Neutrophil (primary cell): ENCODE measurements around the gene RAB4B.
"Not testable (repeated sequence)": the region's sequence is repeated elsewhere in the genome, so short reads cannot be mapped to it uniquely, and the experiment has no call there.

ENCODE experiments used
- H3K27ac ChIP-seq: fragments of 200-600 bp; sonication (generic); 2 replicates; pipeline ENCODE4 v1.5.1; 2016; ENCODE audit warnings: mild to moderate bottlenecking, moderate library complexity
- H3K27me3 ChIP-seq: fragments of 200-600 bp; sonication (generic); 2 replicates; pipeline ENCODE4 v1.6.0; 2016; ENCODE audit warnings: mild to moderate bottlenecking
- H3K36me3 ChIP-seq: fragments of 200-600 bp; sonication (generic); 2 replicates; pipeline ENCODE4 v1.5.1; 2017
- H3K4me1 ChIP-seq, 2 experiments: fragments of 200-600 bp in 1 of 2; sonication (generic) in 1 of 2; 1 replicate in 1 of 2; 2 replicates in 1 of 2; pipeline versions ENCODE4 v1.5.1 to v1.6.1; 2013 to 2016; ENCODE audit warnings: low read depth in 1 of 2, low read length in 1 of 2, mild to moderate bottlenecking in 1 of 2, moderate library complexity in 1 of 2; ENCODE audit not compliant: control insufficient read depth in 1 of 2, insufficient read depth in 1 of 2
- H3K4me3 ChIP-seq, 2 experiments: fragments of 200-600 bp in 1 of 2; sonication (generic) in 1 of 2; 1 replicate in 1 of 2; 2 replicates in 1 of 2; pipeline ENCODE4 v1.5.1; 2013 to 2016; ENCODE audit warnings: low read depth in 1 of 2, low read length in 1 of 2, mild to moderate bottlenecking in 1 of 2, moderate library complexity in 1 of 2
- H3K9me3 ChIP-seq: fragments of 200-600 bp; sonication (generic); 2 replicates; pipeline ENCODE4 v1.5.1; 2016
- TF ChIP-seq, protein P1 (sequence below): fragments of 200-600 bp; sonication (generic); IDR thresholded peaks from 2 replicates; pipeline ENCODE4 v1.5.1; 2016; ENCODE audit warnings: antibody characterized with exemption

RAB4B gene

DNA sequence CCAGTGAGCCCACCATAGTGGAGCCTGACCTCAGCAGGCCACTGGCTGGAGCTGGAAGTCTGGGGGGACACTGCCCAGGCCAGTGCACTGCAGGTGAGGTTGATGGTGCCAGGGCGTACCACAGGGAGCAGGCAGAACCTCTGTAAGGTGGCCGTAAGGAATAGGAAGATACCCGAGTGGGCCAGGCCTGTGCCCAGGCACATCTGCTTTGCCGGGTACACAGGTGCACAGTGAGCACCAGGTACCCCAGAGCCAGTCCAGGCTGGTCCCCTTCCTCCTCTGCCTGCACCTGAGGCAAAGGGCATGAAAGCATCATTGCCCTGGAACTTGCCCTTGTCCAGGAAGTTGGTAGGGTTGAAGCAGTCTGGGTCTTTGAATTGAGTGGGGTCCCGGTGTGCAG lies 30.4 kb downstream of the RAB4B start:
- H3K4me1 ChIP-seq: peaks cover 62 to 65% of the 10 kb centered on the region in 2 experiments

DNA sequence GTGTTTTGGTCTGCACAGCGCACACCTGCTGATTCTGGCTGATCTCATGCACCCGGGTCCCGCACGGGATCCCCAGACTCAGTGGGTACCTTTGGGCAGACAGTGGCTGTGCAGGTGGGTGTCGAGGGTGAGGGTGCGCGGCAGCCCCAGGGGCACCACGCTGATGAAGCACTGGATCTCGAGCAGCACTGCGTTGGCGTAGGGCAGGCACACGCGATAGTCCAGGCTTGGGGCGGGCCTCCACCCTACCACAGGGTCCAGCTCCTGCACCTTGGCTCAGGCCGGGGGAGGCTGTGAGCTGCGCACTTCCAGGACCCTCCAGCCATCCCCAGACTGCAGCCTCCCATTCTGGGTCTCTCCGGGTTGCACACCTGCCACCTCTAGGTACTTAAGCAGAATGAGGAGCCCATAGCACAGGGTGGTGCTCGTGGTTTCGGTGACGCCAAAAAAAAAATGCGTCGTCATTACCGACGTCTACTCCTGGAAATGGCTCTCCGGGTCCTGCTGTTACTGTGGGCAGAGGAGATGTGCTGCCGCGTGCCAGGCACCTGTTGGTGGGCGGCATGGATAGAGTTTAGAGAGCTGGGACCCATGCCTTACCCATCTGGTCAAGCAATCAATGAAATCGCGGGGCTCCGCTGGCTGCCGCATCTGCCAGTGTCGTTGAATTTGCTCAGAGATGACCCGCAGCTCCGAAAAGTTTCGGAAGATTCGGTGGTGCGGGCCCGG lies 31.5 kb downstream of the RAB4B start:
- H3K4me1 ChIP-seq: peaks cover 52 to 55% of the 10 kb centered on the region in 2 experiments
- peaks cover 55% of the 10 kb centered on the region for H3K36me3 ChIP-seq
- peak overlapping the region; percentile 79 for H3K27ac ChIP-seq
- H3K9me3 ChIP-seq: no peaks in the 10 kb centered on the region
- TF ChIP-seq, protein P1, sequence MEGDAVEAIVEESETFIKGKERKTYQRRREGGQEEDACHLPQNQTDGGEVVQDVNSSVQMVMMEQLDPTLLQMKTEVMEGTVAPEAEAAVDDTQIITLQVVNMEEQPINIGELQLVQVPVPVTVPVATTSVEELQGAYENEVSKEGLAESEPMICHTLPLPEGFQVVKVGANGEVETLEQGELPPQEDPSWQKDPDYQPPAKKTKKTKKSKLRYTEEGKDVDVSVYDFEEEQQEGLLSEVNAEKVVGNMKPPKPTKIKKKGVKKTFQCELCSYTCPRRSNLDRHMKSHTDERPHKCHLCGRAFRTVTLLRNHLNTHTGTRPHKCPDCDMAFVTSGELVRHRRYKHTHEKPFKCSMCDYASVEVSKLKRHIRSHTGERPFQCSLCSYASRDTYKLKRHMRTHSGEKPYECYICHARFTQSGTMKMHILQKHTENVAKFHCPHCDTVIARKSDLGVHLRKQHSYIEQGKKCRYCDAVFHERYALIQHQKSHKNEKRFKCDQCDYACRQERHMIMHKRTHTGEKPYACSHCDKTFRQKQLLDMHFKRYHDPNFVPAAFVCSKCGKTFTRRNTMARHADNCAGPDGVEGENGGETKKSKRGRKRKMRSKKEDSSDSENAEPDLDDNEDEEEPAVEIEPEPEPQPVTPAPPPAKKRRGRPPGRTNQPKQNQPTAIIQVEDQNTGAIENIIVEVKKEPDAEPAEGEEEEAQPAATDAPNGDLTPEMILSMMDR: no peak
- peak overlapping the region in 1 of 2 experiments; percentile 69 for H3K4me3 ChIP-seq
- peaks cover 27% of the 10 kb centered on the region for H3K27me3 ChIP-seq

More for the DNA sequence above, 30.4 kb downstream of the RAB4B start:
- TF ChIP-seq, protein P1: no peak
- H3K9me3 ChIP-seq: no peaks in the 10 kb centered on the region
- H3K4me3 ChIP-seq: no peak overlapping the region
- H3K27ac ChIP-seq: peak overlapping the region; percentile 96
- H3K27me3 ChIP-seq: peaks cover 20% of the 10 kb centered on the region
- peaks cover 63% of the 10 kb centered on the region for H3K36me3 ChIP-seq

GRCh38 chr19:40810160-40810559 lies 32.1 kb downstream of the RAB4B start:
- Histone ChIP-seq H3K9me3 (no peaks in the 10 kb centered on the region), H3K4me1 (peaks cover 46 to 48% of the 10 kb centered on the region in 2 experiments), H3K36me3 (peaks cover 49% of the 10 kb centered on the region), H3K27ac (peak overlapping the region; percentile 79), H3K27me3 (peaks cover 30% of the 10 kb centered on the region), H3K4me3 (peak overlapping the region; percentile 69 to 74)
- TF ChIP-seq, protein P1: no peak

DNA sequence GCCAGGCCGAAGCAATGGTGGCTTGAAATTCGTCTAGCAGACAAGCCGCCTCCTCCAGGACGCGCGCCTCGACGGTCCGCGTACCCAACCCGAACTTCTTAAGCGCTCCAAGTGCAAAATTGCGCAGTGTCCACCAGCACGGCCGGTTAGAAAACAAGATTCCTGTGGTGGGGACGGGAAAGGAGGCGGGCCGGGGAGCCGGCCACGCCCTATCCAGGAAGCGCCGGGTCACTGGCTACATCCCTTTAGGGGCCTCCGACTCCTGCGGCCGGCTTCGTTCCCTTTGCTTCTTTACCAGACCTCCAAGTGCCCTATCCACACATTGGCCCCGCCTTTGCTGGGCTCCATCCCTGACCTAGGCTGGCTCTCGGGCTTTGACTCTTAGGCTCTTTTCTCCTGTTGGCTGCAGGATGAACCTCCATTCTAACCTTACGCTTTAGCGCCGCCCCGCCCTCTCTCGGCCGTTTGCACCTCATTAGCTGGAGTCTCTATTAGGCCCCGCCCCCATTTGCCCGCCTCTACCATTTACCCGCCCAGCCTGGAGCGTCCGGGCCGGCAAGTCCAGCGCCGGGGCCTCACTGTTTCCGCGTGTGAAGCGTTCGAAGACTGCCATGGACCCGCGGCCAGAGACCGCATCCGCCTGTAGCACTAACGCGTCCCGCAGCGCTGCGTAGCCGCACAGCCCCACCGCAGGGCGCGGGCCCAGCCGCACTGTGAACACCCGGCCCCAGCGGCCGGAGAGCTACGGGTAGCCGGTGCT lies 32.8 kb downstream of the RAB4B start:
- H3K27ac ChIP-seq: peak overlapping the region; percentile 79
- TF ChIP-seq, protein P1: peak; percentile 25
- peaks cover 42% of the 10 kb centered on the region for H3K36me3 ChIP-seq
- not testable (repeated sequence) for H3K9me3 ChIP-seq
- H3K27me3 ChIP-seq: peaks cover 34% of the 10 kb centered on the region
- peaks cover 39 to 42% of the 10 kb centered on the region in 2 experiments for H3K4me1 ChIP-seq
- H3K4me3 ChIP-seq: peak overlapping the region; percentile 69 to 74

DNA sequence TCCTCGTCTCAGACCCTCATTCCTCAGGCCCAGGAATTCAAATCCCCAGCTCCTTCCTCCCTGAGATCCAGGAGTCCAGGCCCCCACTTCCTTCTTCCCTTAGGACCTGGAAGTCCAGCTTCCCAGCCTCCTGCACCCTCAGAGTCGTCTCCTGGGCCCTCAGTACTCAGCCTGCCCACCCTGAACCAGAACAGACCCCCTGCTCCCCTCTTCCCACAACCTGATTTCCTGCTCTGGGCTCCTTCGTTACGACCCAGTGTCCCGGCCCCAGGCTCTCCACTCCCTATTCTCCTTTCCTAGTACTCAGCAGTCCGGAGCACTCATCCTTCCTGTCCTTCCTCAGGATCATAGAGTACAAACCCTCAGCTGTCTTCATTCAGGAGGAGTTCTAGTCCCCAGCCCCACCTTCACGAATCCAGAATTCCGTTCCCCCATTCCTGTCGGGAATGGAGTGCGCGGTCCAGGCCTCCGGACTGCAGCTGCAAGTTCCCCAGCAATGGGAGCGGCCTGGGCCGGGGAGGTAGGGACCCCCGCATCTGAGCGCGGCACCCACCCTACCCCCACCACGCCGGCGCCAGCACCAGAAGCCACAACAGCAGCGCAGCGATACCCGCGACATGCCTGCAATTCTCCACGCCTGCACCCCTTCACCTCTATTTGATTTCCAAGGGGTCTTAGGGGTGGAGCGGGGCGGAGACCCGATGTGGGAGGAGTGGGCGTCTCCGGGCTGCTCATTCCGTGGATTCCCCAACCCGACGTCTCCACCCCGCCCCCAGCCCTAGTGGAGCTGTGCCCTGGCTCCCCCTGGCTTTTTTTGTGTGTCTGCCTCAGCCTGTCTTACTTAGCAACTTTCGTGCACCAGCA lies 33.7 kb downstream of the RAB4B start:
- Histone ChIP-seq H3K4me1 (peaks cover 30 to 33% of the 10 kb centered on the region in 2 experiments), H3K27ac (peak overlapping the region; percentile 79), H3K27me3 (peaks cover 34% of the 10 kb centered on the region), H3K4me3 (peak overlapping the region; percentile 69 to 74), H3K9me3 (no peaks in the 10 kb centered on the region), H3K36me3 (peaks cover 33% of the 10 kb centered on the region)
- TF ChIP-seq, protein P1: no peak

DNA sequence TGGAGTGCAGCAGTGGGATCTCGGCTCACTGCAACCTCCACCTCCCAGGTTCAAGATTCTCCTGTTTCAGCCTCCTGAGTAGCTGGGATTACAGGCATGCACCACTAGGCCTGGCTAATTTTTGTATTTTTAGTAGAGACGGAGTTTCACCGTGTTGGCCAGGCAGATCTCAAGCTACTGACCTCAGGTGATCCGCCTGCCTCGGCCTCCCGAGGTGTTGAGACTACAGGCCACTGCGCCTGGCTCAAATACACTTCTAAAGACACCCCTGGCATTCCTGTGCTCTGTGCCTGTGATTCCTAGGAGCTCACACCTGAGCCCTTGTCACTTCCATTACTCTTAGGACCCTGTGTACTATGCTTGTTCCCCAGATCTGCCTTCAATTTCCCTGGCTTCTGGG lies 34.5 kb downstream of the RAB4B start:
- Histone ChIP-seq H3K4me1 (peaks cover 24 to 25% of the 10 kb centered on the region in 2 experiments), H3K27me3 (peaks cover 34% of the 10 kb centered on the region), H3K36me3 (peaks cover 25% of the 10 kb centered on the region)
- H3K9me3 ChIP-seq, H3K4me3 ChIP-seq, H3K27ac ChIP-seq: not testable (repeated sequence)
